IgD-negative memory B cell (primary cell): ENCODE measurements around the gene ASAH2B. TPM values are rescaled to one million over a fixed set of nuclear protein-coding genes. Genes with fewer than 3 reads are reported as not detected.
"Not testable (repeated sequence)": the region's sequence is repeated elsewhere in the genome, so short reads cannot be mapped to it uniquely, and the experiment has no call there.

Experiments used
- H3K27ac Mint-ChIP-seq, 3 donors: one replicate each; pipeline ENCODE4 v1.8.0; 2020 to 2022; ENCODE audit warnings: mild to moderate bottlenecking in 3 of 3, mixed read lengths in 3 of 3, moderate library complexity in 1 of 3
- H3K27me3 Mint-ChIP-seq: one replicate; pipeline ENCODE4 v1.8.0; 2021; ENCODE audit warnings: mixed read lengths
- H3K36me3 Mint-ChIP-seq: one replicate; pipeline ENCODE4 v1.8.0; 2020; ENCODE audit warnings: mild to moderate bottlenecking, mixed read lengths
- H3K4me1 Mint-ChIP-seq, 3 donors: one replicate each; pipeline ENCODE4 v1.8.0; 2020 to 2022; ENCODE audit warnings: mixed read lengths in 3 of 3, mild to moderate bottlenecking in 1 of 3
- H3K4me3 Mint-ChIP-seq, 4 donors: one replicate each; pipeline ENCODE4 v1.8.0; 2020 to 2022; ENCODE audit warnings: mild to moderate bottlenecking in 4 of 4, mixed read lengths in 4 of 4, moderate library complexity in 3 of 4
- H3K9me3 Mint-ChIP-seq, 3 donors: one replicate each; pipeline ENCODE4 v1.8.0; 2020 to 2021; ENCODE audit warnings: mixed read lengths in 3 of 3, mild to moderate bottlenecking in 1 of 3
- polyA plus RNA-seq: library from polyadenylated mRNA; unstranded; fragments of 300-500 nt; fragmentation: Illumina TruSeq; gene quantifications from one replicate; pipeline ENCODE4 v1.2.3, GENCODE V29; 2021

The ASAH2B gene
- polyA plus RNA-seq, 1 donor from 2014 or later = 0.61 TPM

DNA sequence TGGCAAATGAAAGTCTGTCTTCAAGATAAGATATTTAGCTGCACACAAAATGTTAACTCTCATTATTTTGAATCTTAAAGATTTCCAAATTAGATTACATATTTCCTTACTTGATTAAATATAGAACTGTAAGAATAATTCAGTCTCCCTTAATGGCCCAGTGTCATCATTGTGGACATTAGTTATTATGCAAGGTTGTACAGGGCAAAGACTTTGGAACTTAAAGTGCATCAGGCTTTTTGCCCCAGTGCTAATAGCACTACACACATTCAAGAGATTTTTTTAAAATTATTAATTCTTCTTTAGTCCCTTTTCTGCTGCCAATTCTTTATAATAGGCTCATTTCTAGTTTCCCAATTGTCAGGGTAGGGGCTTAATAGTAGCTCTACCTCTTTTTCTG is 42.3 kb downstream of the ASAH2B start:
- not testable (repeated sequence) for H3K36me3 Mint-ChIP-seq, H3K9me3 Mint-ChIP-seq, H3K4me1 Mint-ChIP-seq, H3K27me3 Mint-ChIP-seq, H3K27ac Mint-ChIP-seq, H3K4me3 Mint-ChIP-seq

GRCh38 chr10:50787962-50788361 is 48.2 kb downstream of the ASAH2B start:
- H3K9me3 Mint-ChIP-seq, H3K27ac Mint-ChIP-seq, H3K4me1 Mint-ChIP-seq, H3K36me3 Mint-ChIP-seq, H3K27me3 Mint-ChIP-seq, H3K4me3 Mint-ChIP-seq: not testable (repeated sequence)

- H3K4me1 Mint-ChIP-seq = no peaks in the 10 kb centered on the region
- H3K27me3 Mint-ChIP-seq = peaks cover 7% of the 10 kb centered on the region
- no peak overlapping the region for H3K4me3 Mint-ChIP-seq
Measured at GRCh38 chr10:50788951-50789945, 49.5 kb downstream of the ASAH2B start.

DNA sequence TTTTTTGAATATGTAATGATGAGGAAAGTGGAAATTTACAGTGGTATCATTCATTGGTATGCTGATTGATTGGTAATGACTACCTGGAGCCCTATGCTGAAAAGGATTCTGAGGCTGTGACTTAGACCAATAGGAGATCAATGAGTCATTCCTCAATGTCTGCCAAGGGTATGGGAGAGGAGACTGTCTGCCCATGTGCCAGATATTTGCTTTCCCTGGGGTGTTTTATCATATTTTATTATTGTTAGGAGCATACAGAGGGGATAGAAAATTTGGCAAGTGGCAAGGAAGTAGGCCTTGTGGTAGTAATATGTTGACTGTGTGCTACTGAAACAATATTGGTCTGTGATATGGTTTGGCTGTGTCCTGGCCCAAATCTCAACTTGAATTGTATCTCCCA is 54.8 kb downstream of the ASAH2B start:
- H3K27me3 Mint-ChIP-seq = no peaks in the 10 kb centered on the region
- H3K4me1 Mint-ChIP-seq = peaks cover 0 to 1% (median 0%) of the 10 kb centered on the region in 3 donors

More at GRCh38 chr10:50788951-50789945, 49.5 kb downstream of the ASAH2B start:
- peaks cover 0 to 4% (median 2%) of the 10 kb centered on the region in 3 donors for H3K9me3 Mint-ChIP-seq
- H3K36me3 Mint-ChIP-seq = no peaks in the 10 kb centered on the region
- H3K27ac Mint-ChIP-seq = no peak overlapping the region

DNA sequence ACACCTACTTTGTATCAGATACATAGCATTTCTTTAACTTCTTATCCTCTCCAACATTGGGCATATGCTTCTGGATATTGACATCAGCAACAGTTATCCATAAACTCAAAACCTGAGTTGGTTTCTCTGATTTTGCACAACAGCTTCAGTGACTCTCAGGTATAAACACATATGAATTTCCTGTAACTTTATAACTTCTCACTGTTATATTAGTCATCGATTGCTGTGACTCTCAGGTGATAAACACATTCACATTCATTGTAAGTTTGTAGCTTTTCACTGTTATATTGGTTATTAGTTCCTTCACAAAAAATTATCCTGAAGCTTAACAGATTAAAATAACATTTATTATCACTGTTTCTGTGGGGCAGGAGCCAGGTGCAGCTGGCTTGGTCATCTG is 57.0 kb downstream of the ASAH2B start:
- peaks cover 0 to 1% (median 0%) of the 10 kb centered on the region in 3 donors for H3K4me1 Mint-ChIP-seq
- peaks cover 0 to 2% (median 0%) of the 10 kb centered on the region in 3 donors for H3K9me3 Mint-ChIP-seq
- peaks cover 4% of the 10 kb centered on the region for H3K27me3 Mint-ChIP-seq
- H3K4me3 Mint-ChIP-seq = no peak overlapping the region
- H3K27ac Mint-ChIP-seq = no peak overlapping the region
- no peaks in the 10 kb centered on the region for H3K36me3 Mint-ChIP-seq

More for the DNA sequence above, 54.8 kb downstream of the ASAH2B start:
- no peaks in the 10 kb centered on the region for H3K36me3 Mint-ChIP-seq
- peaks cover 0 to 2% (median 0%) of the 10 kb centered on the region in 3 donors for H3K9me3 Mint-ChIP-seq
- no peak overlapping the region for H3K4me3 Mint-ChIP-seq
- no peak overlapping the region for H3K27ac Mint-ChIP-seq

GRCh38 chr10:50798297-50798696 is 58.6 kb downstream of the ASAH2B start:
- H3K27ac Mint-ChIP-seq = no peak overlapping the region

DNA sequence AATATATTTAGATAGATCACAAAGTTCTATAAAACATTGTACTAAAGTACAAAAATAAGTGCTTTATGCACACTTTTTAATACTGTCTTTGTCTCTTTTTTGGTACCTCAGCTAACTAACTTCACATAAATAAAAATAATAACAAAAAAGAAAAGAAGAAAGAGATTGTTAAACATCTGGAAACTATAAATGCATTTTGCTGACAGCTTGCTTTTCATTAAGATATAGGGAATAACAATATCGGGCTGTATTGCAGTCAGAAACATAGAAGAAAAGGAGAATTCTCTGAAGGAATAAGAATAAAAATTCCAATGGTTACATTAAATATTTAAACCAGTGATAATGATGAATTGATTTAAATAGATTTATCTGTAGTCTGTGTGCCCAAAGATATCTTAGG is 59.9 kb downstream of the ASAH2B start:
- Mint-ChIP-seq H3K27ac (no peak overlapping the region), H3K36me3 (no peaks in the 10 kb centered on the region), H3K4me3 (no peak overlapping the region), H3K9me3 (peaks cover 0 to 2% (median 0%) of the 10 kb centered on the region in 3 donors), H3K27me3 (peaks cover 4% of the 10 kb centered on the region), H3K4me1 (peaks cover 0 to 1% (median 0%) of the 10 kb centered on the region in 3 donors)

More at GRCh38 chr10:50798297-50798696, 58.6 kb downstream of the ASAH2B start:
- Mint-ChIP-seq H3K4me1 (peaks cover 0 to 1% (median 0%) of the 10 kb centered on the region in 3 donors), H3K9me3 (peaks cover 0 to 2% (median 0%) of the 10 kb centered on the region in 3 donors), H3K27me3 (peaks cover 4% of the 10 kb centered on the region), H3K4me3 (no peak overlapping the region), H3K36me3 (no peaks in the 10 kb centered on the region)

DNA sequence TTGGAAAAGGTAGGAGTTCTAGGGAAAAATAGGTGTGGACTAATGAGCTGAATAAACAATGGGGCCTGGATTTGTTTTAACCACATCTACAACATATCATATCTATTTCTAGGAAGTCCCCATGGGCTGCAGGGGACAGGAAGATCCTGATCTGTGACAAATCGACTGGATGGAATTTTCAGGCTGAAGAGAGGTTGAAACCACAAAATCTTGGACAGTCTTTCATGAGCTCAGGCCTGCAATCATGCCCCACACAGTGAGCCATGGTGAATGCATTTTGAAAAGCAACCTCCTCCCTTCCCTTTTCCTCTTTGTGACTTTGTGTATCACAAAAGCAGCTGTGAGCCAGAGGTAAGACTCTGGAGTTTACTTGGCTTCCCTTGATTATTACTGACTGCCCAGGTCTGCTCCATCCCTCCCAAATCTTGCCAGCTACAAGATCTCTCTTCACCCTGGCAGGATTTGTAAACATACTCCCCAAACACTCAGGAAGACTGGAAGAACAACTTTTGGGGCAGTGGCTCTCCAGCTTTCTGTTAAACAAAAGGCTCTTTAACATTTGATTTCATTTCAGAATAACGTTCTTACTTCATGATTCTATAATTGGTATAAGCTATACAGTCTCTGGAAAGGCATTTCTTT is 66.4 kb downstream of the ASAH2B start:
- no peaks in the 10 kb centered on the region for H3K9me3 Mint-ChIP-seq
- peaks cover 7% of the 10 kb centered on the region for H3K27me3 Mint-ChIP-seq
- H3K36me3 Mint-ChIP-seq = no peaks in the 10 kb centered on the region
- H3K4me1 Mint-ChIP-seq = no peaks in the 10 kb centered on the region
- H3K4me3 Mint-ChIP-seq = no peak overlapping the region
- no peak overlapping the region for H3K27ac Mint-ChIP-seq

DNA sequence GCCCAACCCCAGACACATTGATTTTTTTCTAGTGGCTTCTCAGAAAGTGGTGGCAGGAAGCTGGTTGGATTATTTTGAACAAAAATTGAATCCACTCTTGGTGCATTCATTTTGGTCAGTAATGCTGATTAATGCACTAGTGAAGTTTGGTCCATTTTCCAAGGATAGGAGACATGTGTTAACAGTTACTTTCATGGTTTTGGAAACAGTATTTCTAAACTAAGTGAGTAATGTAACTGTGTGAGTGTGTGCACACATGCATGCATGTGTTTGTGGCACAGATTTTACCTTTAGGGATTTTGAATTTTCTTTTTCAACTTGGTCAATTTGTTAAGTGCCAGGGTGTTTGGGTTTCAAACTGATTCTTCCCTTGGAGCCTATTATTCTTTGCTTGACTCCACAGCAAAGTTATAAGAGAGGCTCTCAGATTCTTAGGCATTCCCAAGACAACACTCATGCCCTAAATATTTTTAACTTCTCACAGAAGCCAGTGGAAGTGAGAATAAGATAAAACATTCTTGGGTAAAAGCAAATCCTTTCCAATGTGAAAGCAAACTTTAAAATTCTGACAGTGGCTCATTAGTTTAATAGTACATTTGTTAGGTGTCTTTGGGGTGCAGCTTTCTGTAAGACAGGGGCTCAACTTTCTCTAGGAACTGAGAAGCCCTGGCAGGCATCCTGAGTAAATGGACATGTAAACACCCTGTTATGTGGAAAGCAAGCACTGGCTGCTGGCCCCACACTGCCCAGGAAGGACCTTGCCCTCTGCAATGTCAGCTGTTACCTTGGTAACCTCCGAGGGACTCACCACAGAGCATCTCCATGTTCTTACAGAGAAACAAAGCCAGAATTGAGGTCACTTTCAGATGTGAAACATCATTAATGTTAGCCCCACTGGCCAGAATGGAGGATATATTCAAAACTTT is 68.4 kb downstream of the ASAH2B start:
- H3K36me3 Mint-ChIP-seq = no peaks in the 10 kb centered on the region
- peaks cover 5% of the 10 kb centered on the region for H3K27me3 Mint-ChIP-seq
- no peak overlapping the region for H3K27ac Mint-ChIP-seq
- H3K4me3 Mint-ChIP-seq = no peak overlapping the region
- H3K4me1 Mint-ChIP-seq = no peaks in the 10 kb centered on the region
- H3K9me3 Mint-ChIP-seq = no peaks in the 10 kb centered on the region

Other genes starting within 250 kb of the ASAH2B start
- gene SGMS1, start 116.0 kb upstream of the ASAH2B start, polyA plus RNA-seq = 12.4 TPM
- gene A1CF, start 145.7 kb downstream of the ASAH2B start, polyA plus RNA-seq = not detected